ENCODE results near the gene PDAP1. TPM values are rescaled to one million over a fixed set of nuclear protein-coding genes. Genes with fewer than 3 reads are reported as not detected.
A peak's percentile ranks its signal among the peaks of the same experiment; 100 is the strongest.

Gene PDAP1
- total and polyA plus RNA-seq, 2 of the 13 experiments (the other 11 are each of a cell fraction or from before 2014, with no cell fraction given), result 13.0 to 100 TPM

- TF ChIP-seq, protein P1, sequence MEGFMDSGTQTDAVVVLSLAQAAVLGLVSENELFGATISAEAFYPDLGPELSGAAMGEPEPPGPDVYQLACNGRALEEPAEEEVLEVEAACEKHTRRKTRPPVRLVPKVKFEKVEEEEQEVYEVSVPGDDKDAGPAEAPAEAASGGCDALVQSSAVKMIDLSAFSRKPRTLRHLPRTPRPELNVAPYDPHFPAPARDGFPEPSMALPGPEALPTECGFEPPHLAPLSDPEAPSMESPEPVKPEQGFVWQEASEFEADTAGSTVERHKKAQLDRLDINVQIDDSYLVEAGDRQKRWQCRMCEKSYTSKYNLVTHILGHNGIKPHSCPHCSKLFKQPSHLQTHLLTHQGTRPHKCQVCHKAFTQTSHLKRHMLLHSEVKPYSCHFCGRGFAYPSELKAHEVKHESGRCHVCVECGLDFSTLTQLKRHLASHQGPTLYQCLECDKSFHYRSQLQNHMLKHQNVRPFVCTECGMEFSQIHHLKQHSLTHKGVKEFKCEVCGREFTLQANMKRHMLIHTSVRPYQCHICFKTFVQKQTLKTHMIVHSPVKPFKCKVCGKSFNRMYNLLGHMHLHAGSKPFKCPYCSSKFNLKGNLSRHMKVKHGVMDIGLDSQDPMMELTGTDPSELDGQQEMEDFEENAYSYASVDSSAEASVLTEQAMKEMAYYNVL (CRISPR knock-in tag; IDR thresholded peaks at IDR 0.05; ENCODE audit: borderline replicate concordance), result peak; percentile 67; the same call in 1 of the 2 replicates
- TF ChIP-seq AKAP8 (CRISPR knock-in tag; IDR thresholded peaks at IDR 0.05) (peak; percentile 73; the same call in 1 of the 2 replicates), ZSCAN9 (CRISPR knock-in tag; IDR thresholded peaks at IDR 0.05; ENCODE audit: borderline replicate concordance) (peak; percentile 81; the same call in 1 of the 2 replicates), NRL (CRISPR knock-in tag; IDR thresholded peaks at IDR 0.05; ENCODE audit: borderline replicate concordance) (peak; percentile 74; the same call in 1 of the 2 replicates), ZNF326 (CRISPR knock-in tag; IDR thresholded peaks at IDR 0.05; ENCODE audit: borderline replicate concordance) (no peak), ZNF589 (CRISPR knock-in tag; conservative IDR thresholded peaks at IDR 0.05) (peak; percentile 50; the same call in 1 of the 2 replicates), ARHGAP35 (CRISPR knock-in tag; IDR thresholded peaks at IDR 0.05; ENCODE audit: borderline replicate concordance) (peak; percentile 66; the same call in 1 of the 2 replicates), ZNF512B (CRISPR knock-in tag; IDR thresholded peaks at IDR 0.05; ENCODE audit: borderline replicate concordance) (no peak), ZBTB2 (CRISPR knock-in tag; IDR thresholded peaks at IDR 0.05; ENCODE audit: low read depth) (peak; percentile 97), ISL2 (CRISPR knock-in tag; IDR thresholded peaks at IDR 0.05) (no peak), IKZF1 (IDR thresholded peaks at IDR 0.05) (no peak), RFX1 (IDR thresholded peaks at IDR 0.05) (no peak), ZNF3 (CRISPR knock-in tag; IDR thresholded peaks at IDR 0.05) (no peak), MIER2 (CRISPR knock-in tag; IDR thresholded peaks at IDR 0.05) (no peak), ZBTB20 (CRISPR knock-in tag; IDR thresholded peaks at IDR 0.05; ENCODE audit: borderline replicate concordance, low read depth) (no peak), ATF5 (CRISPR knock-in tag; IDR thresholded peaks at IDR 0.05; ENCODE audit: low read depth) (no peak)
- TF ChIP-seq, protein P2, sequence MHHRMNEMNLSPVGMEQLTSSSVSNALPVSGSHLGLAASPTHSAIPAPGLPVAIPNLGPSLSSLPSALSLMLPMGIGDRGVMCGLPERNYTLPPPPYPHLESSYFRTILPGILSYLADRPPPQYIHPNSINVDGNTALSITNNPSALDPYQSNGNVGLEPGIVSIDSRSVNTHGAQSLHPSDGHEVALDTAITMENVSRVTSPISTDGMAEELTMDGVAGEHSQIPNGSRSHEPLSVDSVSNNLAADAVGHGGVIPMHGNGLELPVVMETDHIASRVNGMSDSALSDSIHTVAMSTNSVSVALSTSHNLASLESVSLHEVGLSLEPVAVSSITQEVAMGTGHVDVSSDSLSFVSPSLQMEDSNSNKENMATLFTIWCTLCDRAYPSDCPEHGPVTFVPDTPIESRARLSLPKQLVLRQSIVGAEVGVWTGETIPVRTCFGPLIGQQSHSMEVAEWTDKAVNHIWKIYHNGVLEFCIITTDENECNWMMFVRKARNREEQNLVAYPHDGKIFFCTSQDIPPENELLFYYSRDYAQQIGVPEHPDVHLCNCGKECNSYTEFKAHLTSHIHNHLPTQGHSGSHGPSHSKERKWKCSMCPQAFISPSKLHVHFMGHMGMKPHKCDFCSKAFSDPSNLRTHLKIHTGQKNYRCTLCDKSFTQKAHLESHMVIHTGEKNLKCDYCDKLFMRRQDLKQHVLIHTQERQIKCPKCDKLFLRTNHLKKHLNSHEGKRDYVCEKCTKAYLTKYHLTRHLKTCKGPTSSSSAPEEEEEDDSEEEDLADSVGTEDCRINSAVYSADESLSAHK (CRISPR knock-in tag; IDR thresholded peaks at IDR 0.05; ENCODE audit: borderline replicate concordance), result no peak
- TF ChIP-seq, protein P3, sequence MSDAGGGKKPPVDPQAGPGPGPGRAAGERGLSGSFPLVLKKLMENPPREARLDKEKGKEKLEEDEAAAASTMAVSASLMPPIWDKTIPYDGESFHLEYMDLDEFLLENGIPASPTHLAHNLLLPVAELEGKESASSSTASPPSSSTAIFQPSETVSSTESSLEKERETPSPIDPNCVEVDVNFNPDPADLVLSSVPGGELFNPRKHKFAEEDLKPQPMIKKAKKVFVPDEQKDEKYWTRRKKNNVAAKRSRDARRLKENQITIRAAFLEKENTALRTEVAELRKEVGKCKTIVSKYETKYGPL (CRISPR knock-in tag; IDR thresholded peaks at IDR 0.05), result no peak
Observed at GRCh38 chr7:99438573-99439480, 30.4 kb upstream of the PDAP1 start, which contains the start of the genes CPSF4 and PTCD1 (continued).
